Measurements from ENCODE around the gene SLC16A8.
A peak's percentile ranks its signal among the peaks of the same experiment; 100 is the strongest.

Gene SLC16A8

GRCh38 chr22:38070250-38070921, 13.6 kb downstream of the SLC16A8 start:
- DNase-seq: no peak

GRCh38 chr22:38069372-38070249, 14.4 kb downstream of the SLC16A8 start:
- no peak for DNase-seq

- DNase-seq: no peak
Observed at GRCh38 chr22:38068641-38069371, 15.2 kb downstream of the SLC16A8 start.

GRCh38 chr22:38067761-38068360, 16.1 kb downstream of the SLC16A8 start:
- no peak for DNase-seq

GRCh38 chr22:38067028-38067415, 17.0 kb downstream of the SLC16A8 start:
- DNase-seq: no peak

GRCh38 chr22:38066381-38067027, 17.5 kb downstream of the SLC16A8 start:
- DNase-seq: no peak

- DNase-seq: no peak
Observed at GRCh38 chr22:38065539-38065938, 18.4 kb downstream of the SLC16A8 start.

- no peak for DNase-seq
Observed at GRCh38 chr22:38062791-38063190, 21.2 kb downstream of the SLC16A8 start.

- DNase-seq: peak; percentile 60 to 71 (median 66)
Observed at GRCh38 chr22:38056969-38057891, 26.8 kb downstream of the SLC16A8 start, which contains the start of gene PICK1. PICK1 (plus strand) TSS chr22:38057404; CDS start chr22:38057810, 406 bp downstream.

GRCh38 chr22:38051900-38052862, 31.8 kb downstream of the SLC16A8 start:
- DNase-seq: peak; percentile 56 to 60 (median 58)

- no peak for DNase-seq
Observed at GRCh38 chr22:38051261-38051660, 32.7 kb downstream of the SLC16A8 start.

- no peak for DNase-seq
Observed at GRCh38 chr22:38050720-38051119, 33.3 kb downstream of the SLC16A8 start.

GRCh38 chr22:38049812-38050619, 34.0 kb downstream of the SLC16A8 start:
- DNase-seq: no peak

- no peak for DNase-seq
Observed at GRCh38 chr22:38046070-38046748, 37.8 kb downstream of the SLC16A8 start.

GRCh38 chr22:38043151-38044039, 40.6 kb downstream of the SLC16A8 start:
- no peak for DNase-seq

- DNase-seq: no peak
Observed at GRCh38 chr22:38042488-38042790, 41.5 kb downstream of the SLC16A8 start.

- no peak for DNase-seq
Observed at GRCh38 chr22:38041760-38042487, 42.1 kb downstream of the SLC16A8 start.
